GM18873 (cell line): ENCODE data around the gene CPLX1.
"Not testable (repeated sequence)": the region's sequence is repeated elsewhere in the genome, so short reads cannot be mapped to it uniquely, and the experiment has no call there.

Experiments
- ATAC-seq: cut with Tn5 transposase; IDR thresholded peaks from one replicate; pipeline ENCODE4 v1.9.1; 2021; ENCODE audit warnings: mild to moderate bottlenecking, moderate library complexity, moderate number of reproducible peaks; ENCODE audit not compliant: unreplicated experiment, low FRiP score

Gene CPLX1

DNA sequence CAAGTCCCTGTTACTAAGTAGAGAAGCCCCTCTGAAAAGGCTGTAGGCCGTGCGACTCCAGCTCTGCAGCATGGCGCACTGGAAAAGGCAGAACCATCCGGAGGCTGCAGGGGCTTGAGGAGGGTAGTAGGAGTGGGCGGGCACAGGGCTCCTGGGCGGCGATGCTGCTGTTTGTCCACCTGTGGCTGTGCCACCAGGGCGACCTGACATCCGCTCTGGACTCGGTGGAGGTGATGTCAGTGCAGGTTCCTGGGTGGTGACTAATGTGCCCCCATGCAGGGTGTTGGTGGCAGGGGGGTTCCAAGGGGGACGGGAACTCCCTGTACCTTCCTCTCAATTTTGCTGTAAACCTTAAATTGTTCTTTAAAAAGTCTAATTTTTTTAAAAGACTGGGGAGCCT is 62.0 kb downstream of the CPLX1 start:
- ATAC-seq = no peak

DNA sequence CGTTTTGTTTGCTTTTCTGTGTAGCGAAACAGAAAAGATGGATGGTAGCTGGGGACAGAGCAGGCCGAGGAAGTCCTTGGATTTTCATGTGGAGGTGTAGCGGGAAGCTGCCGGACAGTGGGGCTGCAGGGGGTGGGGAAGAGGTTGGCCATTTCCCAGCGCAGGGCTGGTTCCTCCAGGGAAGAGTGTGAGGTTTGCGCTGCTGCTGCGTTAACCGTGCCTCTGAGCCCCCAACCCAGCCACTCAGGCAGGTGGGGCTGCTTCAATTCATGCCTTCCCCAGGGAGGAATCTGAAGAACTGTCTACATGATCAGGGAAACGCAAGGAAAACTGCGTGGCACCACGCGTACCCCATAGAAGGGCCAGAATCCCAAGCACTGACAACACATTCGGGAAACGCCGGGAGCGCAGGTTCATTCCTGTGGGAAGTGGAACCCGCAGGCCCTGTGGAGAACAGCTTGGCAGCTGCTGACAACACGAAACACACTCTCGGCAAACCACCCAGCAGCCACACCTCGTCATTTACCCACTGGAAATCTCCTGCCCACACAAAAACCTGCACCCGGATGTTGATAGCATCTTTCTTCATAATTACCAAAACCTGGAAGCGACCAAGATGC is 62.6 kb downstream of the CPLX1 start:
- ATAC-seq = no peak

DNA sequence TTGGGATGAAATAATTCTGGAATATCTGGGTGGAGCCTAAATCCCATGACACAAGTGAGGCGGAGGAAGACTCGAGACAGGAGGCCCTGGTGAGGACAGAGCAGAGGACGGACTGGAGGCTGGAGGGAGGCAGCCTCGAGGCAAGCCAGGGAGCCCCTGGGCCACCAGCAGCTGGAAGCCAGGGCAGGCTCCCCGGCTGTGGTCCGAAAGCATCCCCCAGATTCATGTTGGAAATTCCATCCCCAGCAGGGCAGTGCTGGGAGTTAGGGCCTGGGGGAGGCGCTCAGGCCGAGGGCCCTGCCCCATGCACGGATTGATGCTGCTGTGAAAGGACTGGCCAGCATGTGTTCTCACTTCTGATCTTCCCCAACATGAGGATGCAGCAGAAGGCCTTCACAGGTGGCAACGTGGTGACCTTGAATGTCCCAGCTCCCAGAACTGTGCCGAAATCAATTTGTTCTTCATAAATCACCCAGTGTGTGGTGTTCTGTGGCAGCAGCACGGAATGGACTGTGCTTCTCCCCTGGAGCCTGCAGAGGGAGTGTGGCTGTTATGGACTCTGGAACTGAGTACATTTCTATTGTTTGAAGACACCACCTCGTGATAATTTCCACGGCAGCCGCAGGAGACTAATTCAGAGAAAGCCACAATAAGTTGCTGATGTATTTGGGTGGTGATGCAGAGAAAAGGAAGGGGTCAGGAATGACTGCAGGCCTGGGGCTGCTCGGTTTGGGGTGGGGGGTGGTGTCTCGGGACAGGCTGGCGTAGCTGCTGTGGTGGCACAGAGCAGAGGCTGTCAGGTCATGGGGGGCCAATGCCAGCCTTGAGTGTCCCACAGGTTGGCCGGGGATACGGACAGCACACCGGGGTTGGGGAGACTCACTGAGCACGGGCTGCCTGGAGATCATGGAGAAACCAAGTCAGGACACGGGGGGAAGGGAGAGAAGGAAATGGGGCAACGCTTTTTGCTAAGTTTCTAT is 63.4 kb downstream of the CPLX1 start:
- ATAC-seq = no peak

DNA sequence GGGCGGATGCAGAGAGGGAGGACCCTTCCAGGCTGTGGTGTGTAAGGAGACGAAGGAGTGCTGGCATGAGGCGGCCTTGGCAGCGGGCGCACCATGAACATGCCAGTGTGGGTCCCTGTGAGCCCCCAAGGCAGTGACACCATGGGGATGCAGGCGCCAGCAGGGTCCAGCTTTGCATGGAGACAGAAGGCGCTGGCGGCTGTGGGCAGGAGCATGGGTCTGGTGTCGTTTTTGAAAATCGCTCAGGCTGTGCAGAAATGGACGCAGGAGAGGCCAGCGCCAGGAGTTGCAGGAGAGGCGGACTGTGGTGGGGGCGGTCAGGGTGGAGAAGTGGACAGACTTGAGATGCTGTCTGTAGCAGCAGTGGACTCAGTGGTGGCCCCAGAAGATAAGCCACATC is 64.2 kb downstream of the CPLX1 start:
- no peak for ATAC-seq

DNA sequence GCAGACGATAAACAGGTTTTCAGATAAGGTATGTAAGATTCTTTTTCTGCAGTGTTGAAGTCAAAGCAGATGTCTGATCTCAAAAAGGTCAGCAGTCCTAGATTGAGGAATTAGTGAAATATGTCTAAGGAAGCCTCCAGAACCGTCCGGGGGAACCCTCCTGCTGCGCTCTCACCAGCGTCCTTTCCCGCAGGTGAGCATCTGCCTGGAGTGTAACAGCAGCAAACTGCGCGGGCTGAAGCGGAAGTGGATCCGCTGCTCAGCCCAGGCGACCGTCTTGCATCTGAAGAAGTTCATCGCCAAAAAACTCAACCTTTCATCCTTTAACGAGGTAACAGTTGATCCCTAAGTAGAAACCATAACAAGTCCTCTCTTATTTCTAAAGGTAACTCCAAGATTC is 64.8 kb downstream of the CPLX1 start:
- no peak for ATAC-seq

DNA sequence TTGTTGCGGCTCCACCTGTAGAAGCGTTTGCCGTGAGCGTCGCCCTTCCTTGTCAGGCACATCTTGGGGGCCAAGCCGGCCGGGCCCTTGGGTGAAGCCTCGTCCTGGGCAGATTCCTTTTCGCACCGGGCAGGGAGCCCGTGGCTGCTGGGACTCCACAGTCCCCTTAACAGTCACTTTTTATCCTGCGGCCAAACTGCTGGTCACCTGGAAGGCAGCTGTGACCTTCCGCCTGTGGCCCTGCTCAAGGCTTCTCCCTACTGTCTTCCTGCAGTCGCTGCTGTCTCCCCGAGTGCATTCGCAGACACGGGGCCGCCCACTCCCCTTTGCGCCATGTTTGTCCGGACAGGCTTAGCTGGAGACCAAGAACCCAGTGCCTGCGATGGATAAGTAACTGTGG is 65.3 kb downstream of the CPLX1 start:
- ATAC-seq = no peak

- not testable (repeated sequence) for ATAC-seq
Observed at GRCh38 chr4:759810-760209, 66.1 kb downstream of the CPLX1 start.

GRCh38 chr4:757111-757510 is 68.8 kb downstream of the CPLX1 start:
- ATAC-seq = no peak

DNA sequence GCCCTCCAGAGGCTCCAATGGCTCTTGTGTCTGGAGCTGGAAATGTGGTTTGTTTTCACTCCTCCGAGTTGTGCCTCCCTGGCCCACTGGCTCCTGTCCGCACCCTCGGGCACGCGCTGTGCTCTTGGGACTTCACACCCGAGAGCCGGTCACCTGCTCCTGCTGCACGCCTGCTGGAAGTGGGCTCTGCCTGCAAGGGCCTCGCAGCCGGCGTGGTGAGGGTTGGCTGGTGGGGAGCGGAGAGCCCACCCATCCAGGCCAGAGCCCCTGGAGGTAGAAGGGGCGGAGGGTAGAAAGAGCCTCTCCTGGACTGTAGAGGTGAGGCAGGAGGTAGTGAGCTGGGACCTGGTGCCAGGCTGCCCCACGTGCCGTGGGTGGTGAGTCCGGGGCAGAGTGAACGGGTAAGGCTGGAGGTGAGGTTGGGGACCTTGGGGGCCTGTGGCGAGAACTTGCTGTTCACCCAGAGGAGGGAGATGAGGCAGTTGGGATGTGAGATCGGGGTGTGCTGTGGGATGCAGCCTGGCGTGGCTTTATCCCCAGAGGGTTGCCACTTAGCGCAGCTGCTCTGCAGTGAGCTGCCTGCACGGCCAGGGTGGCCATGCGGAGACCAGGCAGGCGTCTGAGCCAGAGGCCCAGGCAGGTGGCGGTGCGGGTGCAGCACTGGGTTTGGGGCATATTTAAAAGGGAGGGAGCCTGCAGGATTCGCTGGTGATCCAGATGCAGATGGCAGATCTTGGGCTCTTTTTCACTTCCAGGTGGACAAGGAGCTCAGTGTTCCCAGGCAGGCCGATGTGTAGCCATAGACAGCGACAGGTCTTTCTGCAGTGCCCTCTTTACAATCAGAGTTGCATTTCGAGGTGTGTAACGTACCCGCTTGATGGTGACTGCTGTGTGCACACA is 71.5 kb downstream of the CPLX1 start:
- no peak for ATAC-seq

DNA sequence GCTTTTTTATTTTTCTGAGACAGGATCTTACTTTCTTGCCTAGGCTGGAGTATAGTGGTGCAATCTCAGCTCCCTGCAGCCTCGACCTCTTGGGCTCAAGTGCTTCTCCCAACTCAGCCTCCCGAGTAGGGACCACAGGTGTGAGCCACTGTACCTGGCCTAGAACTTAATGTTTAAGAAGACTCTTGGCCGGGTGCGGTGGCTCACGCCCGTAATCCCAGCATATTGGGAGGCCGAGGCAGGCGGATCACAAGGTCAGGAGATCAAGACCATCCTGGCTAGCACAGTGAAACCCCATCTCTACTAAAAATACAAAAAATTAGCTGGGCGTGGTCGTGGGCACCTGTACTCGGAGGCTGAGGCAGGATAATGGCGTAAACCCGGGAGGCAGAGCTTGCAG is 72.7 kb downstream of the CPLX1 start:
- ATAC-seq = not testable (repeated sequence)

- ATAC-seq = no peak
Observed at GRCh38 chr4:752196-752861, 73.6 kb downstream of the CPLX1 start.

DNA sequence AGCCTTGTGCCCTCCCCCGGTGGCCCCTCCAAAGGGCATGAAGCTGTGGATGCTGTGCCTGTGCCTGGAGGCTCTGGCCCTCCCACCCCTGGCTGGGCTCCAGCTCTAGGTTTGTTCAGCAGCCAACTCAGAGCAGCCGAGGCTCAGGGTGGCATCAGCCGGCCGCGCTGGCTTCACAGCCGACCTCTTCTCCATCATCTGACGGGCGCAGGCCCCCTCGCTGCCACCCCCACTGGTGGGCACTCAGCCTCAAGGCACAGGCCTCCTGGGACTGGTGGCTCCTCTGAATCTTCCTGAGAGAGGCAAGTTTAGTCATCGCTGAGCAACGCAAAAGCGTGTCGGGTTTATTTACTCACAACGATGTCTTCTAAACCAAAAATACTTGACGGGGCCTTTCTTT is 74.3 kb downstream of the CPLX1 start:
- ATAC-seq = no peak

DNA sequence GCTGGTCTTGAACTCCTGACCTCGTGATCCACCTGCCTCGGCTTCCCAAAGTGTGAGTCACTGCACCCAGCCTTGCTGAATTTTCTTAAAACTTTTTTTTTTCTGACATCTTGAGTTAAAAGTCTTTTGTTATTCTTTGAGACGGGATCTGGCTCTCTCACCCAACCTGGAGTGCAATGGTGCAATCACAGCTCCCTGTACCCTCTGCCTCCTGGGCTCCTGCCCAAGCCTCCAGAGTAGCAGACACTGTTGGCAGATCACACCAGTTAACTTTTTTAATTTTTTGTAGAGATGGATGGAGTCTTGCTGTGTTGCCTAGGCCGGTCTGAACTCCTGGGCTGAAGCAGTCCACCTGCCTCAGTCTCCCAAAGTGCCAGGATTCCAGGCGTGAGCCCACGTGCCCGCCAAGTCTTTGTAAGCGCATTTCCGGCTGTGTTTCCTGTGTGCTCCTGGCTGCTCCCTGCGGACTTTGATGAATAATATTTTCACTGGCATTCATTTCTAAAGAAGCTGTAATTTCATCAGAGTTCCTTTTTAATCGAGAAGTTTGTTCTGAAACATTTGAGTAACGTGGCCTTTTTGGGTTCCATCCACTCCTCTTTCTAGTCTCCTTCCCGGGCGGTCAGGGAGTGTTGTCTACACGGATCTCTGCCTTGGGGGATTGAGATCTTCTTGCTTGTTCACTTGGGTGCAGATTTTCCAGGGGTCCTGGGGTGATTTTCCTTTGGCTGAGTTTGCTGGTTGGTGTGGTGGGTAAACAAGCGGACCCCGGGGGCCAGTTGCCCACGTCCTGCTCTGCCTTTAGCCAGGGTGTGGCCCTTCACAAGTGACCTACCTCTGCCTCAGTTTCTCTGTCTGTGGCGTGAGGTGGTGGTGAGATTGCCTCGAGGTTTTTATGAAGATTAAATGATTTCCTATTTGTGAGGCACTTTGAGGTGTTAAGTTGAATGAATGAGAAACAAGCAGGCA is 75.9 kb downstream of the CPLX1 start:
- no peak for ATAC-seq

DNA sequence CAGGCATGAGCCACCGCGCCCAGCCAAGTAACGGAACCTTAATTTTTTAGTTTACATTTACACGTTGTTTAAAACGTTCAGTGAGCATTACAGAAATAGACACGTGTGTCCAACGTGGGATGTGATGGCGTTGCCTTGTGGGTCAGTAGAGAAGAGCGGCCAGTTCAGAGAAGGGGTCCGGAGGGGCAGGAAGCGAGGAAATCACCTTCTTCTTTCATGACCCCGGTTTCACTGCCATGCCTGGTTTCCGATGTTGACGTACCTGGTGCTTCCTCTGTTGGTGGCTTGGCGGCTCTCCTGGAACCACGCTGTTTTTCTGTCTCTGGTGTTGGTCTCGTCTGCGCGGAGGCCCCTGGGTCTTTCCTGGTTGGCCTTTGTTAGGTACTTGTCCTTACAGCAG is 77.5 kb downstream of the CPLX1 start:
- ATAC-seq = no peak

DNA sequence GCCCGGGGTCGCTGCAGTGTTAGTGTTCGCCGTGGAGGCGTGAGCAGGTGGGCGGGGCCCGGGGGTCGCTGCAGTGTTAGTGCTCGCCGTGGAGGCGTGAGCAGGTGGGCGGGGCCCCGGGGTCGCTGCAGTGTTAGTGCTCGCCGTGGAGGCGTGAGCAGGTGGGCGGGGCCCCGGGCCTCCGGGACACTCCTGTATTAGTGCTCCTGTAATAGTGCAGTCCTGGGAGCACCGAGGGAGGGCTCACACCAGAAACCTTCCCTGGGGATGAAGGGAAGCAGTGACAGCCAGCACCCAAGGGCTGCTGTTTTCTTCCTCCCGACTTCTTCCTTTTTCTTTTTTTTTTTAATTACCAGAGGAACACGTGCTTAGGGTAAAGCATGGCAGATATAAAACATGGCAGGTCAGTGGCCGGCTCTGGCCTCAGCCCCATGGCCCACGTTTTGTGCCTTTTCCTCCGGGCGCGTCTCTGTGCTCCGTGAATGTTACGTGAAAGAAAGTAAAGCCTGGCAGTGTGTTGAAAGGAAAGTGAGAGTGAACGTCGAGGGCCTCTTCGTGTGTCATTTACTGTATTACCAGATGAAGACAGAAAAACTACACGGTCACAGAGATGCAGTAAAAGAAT is 78.3 kb downstream of the CPLX1 start:
- ATAC-seq = no peak

DNA sequence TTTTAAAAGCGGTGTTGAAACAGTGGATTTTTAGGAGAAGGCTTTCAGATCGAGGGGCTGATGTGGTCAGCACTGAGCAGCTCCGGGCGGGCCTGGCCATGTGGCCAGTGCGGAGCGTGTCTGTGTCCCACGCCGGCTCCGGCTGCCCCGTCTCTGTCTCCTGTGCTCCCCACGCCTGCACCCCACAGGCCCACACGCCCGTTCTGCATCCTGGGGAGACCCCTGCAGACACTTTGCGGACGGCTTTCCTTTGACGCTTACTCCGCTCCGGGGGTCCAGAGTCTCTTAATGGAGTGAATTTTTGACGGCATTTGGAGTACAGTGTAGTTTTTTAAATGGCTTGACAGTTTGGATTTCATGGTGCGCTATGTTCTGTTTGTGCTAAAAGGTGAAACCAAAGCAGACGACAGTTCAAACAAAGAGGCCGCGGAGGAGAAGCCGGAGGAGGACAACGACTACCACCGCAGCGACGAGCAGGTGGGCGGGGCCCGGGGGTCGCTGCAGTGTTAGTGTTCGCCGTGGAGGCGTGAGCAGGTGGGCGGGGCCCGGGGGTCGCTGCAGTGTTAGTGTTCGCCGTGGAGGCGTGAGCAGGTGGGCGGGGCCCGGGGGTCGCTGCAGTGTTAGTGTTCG is 81.6 kb downstream of the CPLX1 start:
- no peak for ATAC-seq

DNA sequence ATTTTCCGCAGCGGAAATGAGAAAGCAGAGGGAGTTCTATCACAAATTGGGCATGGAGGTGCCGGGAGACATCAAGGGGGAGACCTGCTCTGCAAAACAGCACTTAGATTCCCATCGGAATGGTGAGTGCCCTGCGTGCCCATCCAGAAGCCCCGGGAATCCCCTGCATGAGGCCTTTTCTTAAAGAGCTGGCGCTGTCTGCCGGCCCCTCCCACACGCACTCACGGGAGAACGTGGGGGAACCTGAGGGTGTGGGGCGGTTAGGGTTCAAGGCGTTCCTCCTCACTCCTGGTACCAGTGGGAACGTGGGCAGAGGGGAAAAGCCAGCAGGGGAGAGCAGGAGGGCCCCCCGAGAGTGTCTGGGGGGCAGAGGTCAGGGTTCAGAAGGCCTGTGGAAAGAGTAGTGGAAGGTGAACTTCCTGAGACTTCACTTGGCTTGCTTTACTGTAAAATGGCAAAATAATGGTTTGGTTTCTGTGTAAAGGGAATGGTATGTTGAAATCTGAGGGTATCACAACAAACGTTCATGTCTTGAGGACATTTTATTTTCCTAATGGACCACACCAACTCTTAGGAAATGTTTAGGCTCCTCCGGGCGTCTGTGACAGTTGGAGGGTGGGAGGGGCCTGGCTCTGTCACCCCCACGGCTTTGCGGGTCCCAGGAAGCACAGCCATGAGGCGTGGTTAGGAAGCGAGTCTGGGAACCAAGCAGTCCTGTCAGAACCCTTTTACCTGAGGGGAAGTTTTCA is 82.3 kb downstream of the CPLX1 start:
- ATAC-seq = no peak
